GM04503 (cell line): ENCODE measurements around the gene PCSK2.

Experiments
- DNase-seq: peaks from one replicate; pipeline ENCODE4 v3.0.0-alpha.2; 2012; ENCODE audit warnings: low read depth

PCSK2 gene

GRCh38 chr20:17481661-17482060, 254.8 kb downstream of the PCSK2 start:
- DNase-seq: no peak

DNA sequence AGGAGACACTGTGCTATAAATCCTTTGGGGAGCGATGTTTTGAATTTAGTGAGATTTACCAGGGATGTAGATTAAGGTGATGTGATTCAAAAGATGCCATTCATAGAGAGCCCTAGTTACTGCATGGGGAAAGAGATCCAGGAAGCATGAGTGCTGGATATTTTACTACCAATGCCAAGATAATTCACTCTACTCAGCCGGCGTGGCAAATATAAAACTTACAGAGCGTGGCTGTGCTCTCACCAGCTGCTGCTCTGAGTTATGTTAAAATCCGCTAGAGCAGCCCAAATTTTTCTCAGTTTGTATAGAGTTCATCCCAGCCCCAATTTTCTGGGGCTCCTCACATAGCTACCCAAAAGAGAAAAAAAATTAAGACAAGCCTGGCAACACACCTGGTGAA, 255.7 kb downstream of the PCSK2 start:
- DNase-seq: no peak

- DNase-seq: no peak
Observed at GRCh38 chr20:17485017-17485416, 258.2 kb downstream of the PCSK2 start.

DNA sequence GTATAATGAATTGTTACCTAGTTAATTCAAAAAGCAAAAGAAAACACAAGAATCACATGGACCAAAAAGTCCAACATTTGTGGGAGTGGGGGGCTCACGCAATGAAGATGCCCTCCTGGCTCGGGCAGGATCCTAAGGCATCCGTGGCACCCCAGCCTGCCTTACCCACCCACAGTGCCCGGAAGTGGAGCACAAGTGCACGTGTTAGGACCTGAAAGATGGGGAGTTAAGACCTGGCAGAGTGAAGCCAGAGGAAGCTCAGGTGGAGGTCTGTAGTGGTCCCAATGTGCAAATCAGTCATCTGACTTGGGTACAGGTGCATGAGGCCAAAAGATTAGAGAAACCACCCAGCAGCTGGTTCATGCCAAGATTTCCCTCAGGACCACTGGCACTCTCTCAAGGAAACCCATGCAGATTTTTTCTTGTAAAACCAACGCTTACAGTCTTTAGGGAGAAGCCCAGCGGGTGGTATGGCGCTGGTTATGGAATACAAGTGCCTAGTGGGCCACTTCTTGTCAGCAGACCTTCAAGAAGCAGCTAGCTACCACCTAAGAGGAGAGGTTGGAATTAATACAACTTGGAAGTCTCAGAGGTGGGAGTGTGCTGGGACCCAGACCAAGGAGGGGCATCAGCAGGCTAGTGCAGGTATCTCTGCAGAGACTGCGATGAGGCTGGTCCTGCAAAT, 262.2 kb downstream of the PCSK2 start:
- DNase-seq: no peak

- DNase-seq: no peak
Observed at GRCh38 chr20:17490501-17490900, 263.7 kb downstream of the PCSK2 start.

DNA sequence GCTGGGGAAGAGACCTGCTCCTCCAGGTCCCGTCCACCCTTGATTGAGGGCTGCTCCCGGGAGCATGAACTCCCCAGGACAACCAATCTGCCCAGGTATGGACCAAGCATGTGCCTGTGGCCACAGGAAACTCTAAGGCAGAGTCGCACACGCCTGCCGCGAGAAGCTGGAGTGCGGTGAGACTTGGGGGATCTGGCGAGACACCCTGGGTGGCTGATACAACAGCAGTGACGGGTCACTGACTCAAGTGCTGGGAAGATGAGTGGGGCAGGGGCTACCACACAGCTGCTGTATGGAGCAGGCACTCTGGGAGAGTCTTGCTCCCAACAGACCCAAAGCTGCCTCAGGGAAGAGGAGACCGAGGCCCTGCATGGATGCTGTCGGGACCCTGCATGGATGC, 264.2 kb downstream of the PCSK2 start:
- DNase-seq: no peak

- DNase-seq: no peak
Observed at GRCh38 chr20:17491488-17491887, 264.6 kb downstream of the PCSK2 start.

DNA sequence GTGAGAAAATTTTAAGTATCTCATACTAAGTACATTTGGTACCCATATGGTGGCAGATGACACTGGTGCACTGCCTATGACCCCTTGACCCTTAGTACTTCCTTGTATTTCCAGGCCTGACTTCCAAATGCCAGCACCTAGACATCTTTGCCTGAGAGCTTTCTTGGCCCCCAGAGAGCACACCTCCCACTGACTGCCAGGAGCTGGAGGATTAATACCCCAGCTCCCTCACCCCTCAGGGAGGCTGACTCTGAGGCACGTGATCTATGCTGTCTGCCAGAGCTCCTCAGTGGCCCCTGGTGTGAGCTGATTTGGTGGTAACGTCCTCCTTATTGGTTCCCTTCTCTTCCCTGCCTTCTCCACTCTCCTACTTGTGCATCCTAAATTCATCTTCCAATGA, 266.3 kb downstream of the PCSK2 start:
- DNase-seq: no peak

DNA sequence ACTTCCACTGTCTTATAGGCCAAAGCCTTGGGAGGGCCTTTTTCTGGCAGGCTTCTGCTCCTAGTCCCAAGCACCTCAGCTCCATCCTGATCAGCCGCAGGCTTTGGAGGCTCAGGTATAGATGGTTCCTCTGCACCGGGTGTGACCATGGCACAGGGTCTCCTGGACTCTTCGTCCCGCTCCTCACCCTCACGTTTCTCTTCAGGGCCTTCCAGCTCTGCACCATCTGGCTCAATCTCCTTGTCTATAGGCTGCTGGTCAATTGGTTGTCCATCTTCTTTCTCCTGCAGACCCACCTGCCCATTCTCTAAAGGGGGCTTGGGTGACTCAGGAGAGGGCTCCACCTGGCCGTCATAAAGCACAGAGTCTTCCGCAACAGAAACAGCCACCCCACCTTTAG, 267.4 kb downstream of the PCSK2 start:
- DNase-seq: no peak

DNA sequence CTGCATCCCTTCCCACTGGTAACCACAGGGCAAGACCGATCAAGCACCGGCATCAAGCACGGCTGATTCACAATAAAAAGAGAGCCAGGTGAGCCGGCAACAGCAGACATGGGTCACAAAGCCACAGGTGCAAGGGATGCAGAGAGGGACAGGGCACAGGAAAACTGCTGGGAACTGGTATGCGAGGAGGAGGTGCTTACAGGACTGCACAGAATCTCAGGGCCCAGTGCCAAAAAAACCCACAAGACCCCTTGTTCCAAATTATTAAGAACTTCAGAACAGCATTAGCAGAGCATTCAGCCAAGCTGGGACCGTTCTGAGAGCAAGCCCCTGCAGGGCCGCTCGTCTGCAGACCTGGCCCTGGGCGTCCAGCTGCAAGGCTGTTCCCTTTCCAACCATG, 269.0 kb downstream of the PCSK2 start:
- DNase-seq: no peak

DNA sequence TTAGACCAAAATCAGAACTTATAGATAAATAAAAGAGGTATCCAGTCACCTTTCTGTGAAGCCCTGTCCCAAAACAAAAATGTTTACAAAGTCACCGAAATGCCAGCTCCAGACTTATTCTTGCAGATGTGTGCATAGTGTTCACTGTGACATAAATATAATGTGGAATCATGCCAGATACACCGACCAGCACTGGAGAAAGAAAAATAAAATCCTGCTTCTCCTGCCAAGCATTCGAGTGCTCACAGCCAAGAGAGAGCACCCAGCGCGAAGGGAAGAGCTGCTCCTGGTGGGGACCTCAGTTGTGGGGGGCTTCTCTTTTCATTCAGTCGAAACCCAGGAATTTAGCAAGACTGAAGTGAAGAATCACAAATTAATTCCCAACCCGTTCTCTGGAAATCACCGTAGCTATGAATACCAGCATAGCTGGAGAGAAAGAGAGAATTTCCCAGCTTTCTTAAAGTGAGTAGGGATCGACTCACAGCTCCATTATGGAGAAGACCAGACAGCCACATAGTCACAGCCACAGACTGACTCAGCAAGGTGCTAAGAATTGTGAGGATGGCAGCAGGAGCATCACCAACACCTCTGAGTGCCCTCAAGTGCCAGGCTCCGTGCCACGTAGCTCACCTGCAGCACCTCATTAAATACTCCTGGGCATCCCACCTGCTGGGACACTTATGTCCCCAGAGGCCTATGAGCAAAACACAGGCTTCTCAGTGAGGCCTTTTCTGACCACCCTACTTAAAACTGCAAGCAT, 271.2 kb downstream of the PCSK2 start:
- DNase-seq: no peak

- no peak for DNase-seq
Observed at GRCh38 chr20:17498641-17499040, 271.8 kb downstream of the PCSK2 start.

GRCh38 chr20:17499041-17499440, 272.2 kb downstream of the PCSK2 start:
- peak; percentile 3 for DNase-seq

DNA sequence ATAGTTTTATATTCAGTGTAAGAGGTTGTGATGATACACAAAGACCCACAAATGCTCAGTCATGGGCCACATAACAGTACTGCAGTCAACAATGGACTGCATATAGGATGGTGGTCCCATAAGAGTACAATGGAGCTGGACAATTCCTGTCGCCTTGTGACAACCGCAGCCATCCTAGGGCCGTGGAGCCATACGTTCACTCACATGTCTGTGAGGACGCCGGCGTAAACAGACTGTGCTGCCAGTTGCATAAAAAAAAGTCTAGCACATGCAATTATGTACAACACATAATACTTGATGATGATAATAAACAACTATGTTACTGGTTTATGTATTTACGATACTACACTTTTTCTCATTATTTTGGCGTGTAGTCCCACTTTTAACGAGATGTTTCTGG, 273.4 kb downstream of the PCSK2 start:
- no peak for DNase-seq

DNA sequence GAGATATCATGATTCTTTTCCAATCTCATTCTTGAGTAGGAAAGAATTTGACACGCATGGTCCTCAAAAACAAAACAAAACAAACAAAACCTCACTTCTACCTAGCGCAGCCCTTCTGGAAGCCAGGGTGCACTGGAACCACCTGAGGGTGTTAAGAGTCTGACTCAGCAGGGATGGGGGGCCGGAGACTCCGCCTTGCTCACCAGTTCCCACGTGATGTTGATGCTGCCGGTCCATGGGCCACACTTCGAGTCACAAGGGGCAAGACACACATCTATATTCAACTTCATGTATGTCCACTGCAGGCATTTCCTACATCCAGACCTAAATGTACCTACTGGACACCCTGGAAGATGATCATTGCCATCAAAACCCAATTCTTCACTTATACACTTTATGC, 274.0 kb downstream of the PCSK2 start:
- DNase-seq: no peak

DNA sequence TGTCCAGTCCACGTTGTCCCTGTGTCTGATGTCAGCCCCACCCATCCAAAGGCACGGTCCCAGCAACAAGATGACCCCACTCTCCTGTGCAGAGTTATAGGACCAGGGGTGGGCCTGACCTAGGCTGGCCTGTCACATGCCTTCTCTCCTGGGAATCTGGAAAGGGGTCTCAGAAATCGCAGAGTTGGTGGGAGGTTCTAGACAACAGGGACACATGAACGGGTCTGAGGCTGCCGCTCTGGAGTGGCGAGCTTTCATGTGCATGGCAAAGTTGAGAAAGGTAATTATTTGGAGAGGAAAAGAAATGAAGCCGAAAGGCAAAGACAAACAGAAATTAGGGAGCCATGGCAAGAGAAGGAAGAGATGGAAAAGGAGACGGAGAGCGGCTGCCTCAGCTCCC, 274.9 kb downstream of the PCSK2 start:
- DNase-seq: no peak

DNA sequence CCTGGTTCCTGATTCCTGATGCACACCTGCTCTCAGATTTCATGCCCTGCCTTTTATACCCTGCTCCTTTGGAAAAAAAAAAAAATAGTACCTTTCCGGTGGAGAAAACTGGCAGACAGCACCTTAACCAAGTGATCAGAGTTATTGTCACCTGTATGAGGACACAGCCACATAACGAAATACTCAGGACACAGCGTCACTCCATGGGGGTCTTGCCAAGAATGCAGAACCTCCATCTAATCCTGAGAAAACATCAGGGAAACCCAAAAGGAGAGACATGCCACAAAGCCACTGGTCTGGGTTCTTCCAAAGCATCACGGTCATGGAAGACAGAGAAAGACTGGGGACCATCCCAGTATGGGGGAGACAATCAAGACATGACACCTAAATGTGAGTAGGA, 275.3 kb downstream of the PCSK2 start:
- DNase-seq: no peak

- DNase-seq: no peak
Observed at GRCh38 chr20:17503301-17504065, 276.6 kb downstream of the PCSK2 start.

- no peak for DNase-seq
Observed at GRCh38 chr20:17504066-17504897, 277.4 kb downstream of the PCSK2 start.

DNA sequence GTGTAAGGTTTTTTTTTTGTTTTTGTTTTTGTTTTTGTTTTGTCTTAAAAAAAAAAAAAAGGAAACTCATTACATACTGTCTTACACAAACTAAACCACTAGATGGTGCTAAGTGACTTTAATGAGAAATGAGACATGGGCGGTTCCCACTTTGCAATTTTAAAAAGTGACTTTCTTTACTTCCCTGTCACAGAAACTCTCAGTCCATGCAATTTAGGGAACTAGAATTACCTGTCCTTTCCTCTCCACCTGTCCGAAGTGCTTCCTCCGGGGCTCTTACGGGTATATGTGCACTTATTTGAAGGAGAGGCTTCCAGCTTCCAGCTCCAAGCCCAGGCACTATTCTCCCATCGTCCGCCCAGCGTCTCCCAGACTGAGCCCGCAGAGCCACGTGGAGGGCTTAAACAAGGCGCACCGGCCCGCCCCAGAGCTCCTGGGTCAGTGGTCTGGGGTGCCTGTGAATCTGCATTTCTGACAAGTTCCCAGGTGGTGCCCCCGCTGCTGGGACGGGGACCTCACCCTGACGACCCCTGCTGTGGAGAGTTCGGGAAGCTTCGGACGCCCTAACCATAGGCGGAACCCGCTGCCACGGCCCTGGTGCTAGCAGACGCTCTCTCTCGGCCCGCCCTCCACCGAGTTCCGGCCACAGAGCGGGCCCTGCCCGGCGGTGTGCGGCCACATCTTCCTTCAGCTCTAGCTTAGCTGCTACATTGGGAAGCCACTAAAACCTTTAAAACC, 278.2 kb downstream of the PCSK2 start:
- peak; percentile 16 for DNase-seq
